Naive thymus-derived CD4-positive, alpha-beta T cell (primary cell): Measurements from ENCODE around the gene DOCK8. TPM values are rescaled to one million over a fixed set of nuclear protein-coding genes. Genes with fewer than 3 reads are reported as not detected.

Experiments
- ATAC-seq: fragments of 150-1000 bp; cut with Tn5 transposase; 2 replicates; pipeline ENCODE4 v1.10.0; 2021; ENCODE audit warnings: mild to moderate bottlenecking, moderate library complexity
- CTCF ChIA-PET: fragments of 350-600 bp; sonication (Branson Sonifier 250); formaldehyde crosslinking; loops from one replicate; lab custom pipeline; 2021; ENCODE audit warnings: antibody characterized with exemption; lab: Charles Lee
- POLR2A ChIA-PET: fragments of 350-600 bp; sonication (Branson Sonifier 250); formaldehyde crosslinking; loops from one replicate; lab custom pipeline; 2021; ENCODE audit warnings: antibody characterized with exemption, inconsistent platforms; lab: Charles Lee
- DNase-seq, 9 donors: peaks; one replicate each; pipeline versions ENCODE4 v3.0.0 to v3.0.0-alpha.2; 2020 to 2022; ENCODE audit warnings: mixed read lengths in 1 of 9
- H3K27ac ChIP-seq: one replicate; pipeline ENCODE4 v1.7.0; 2013; ENCODE audit warnings: mild to moderate bottlenecking, low read depth, low read length, moderate library complexity
- H3K27me3 ChIP-seq, 2 donors: one replicate each; pipeline ENCODE4 v1.7.0; 2013; ENCODE audit warnings: low read length in 2 of 2, mild to moderate bottlenecking in 2 of 2, moderate library complexity in 2 of 2; ENCODE audit not compliant: control insufficient read depth in 2 of 2, insufficient read depth in 2 of 2
- H3K36me3 ChIP-seq, 3 experiments: 1 replicate in 2 of 3; 2 replicates in 1 of 3; pipeline ENCODE4 v1.7.0; 2013; ENCODE audit warnings: low read length in 3 of 3, mild to moderate bottlenecking in 3 of 3, moderate library complexity in 1 of 3; ENCODE audit not compliant: insufficient read depth in 3 of 3, control insufficient read depth in 2 of 3
- H3K4me1 ChIP-seq, 2 donors: one replicate each; pipeline ENCODE4 v1.7.0; 2013; ENCODE audit warnings: low read length in 2 of 2, mild to moderate bottlenecking in 2 of 2, moderate library complexity in 1 of 2; ENCODE audit not compliant: control insufficient read depth in 2 of 2, insufficient read depth in 2 of 2
- H3K4me3 ChIP-seq: 2 replicates; pipeline ENCODE4 v1.7.0; 2013; ENCODE audit warnings: mild to moderate bottlenecking, low read length
- H3K9me3 ChIP-seq, 3 experiments: 1 replicate in 2 of 3; 2 replicates in 1 of 3; pipeline ENCODE4 v1.7.0; 2013; ENCODE audit warnings: low read length in 3 of 3; ENCODE audit not compliant: control insufficient read depth in 2 of 3
- H3K27ac Mint-ChIP-seq, 9 donors: one replicate each; pipeline ENCODE4 v1.8.0; 2020 to 2022; ENCODE audit warnings: mixed read lengths in 9 of 9, mild to moderate bottlenecking in 8 of 9, moderate library complexity in 5 of 9, inconsistent platforms in 2 of 9
- H3K27me3 Mint-ChIP-seq, 5 donors: one replicate each; pipeline ENCODE4 v1.8.0; 2021 to 2022; ENCODE audit warnings: mixed read lengths in 5 of 5, mild to moderate bottlenecking in 1 of 5
- H3K36me3 Mint-ChIP-seq, 5 donors: one replicate each; pipeline ENCODE4 v1.8.0; 2020 to 2022; ENCODE audit warnings: mixed read lengths in 5 of 5, mild to moderate bottlenecking in 3 of 5, inconsistent platforms in 1 of 5
- H3K4me1 Mint-ChIP-seq, 7 donors: one replicate each; pipeline ENCODE4 v1.8.0; 2020 to 2022; ENCODE audit warnings: mixed read lengths in 7 of 7, mild to moderate bottlenecking in 3 of 7, inconsistent platforms in 1 of 7
- H3K4me3 Mint-ChIP-seq, 10 donors: one replicate each; pipeline ENCODE4 v1.8.0; 2020 to 2022; ENCODE audit warnings: mild to moderate bottlenecking in 10 of 10, mixed read lengths in 10 of 10, moderate library complexity in 6 of 10, inconsistent platforms in 2 of 10
- H3K9me3 Mint-ChIP-seq, 11 donors: one replicate each; pipeline ENCODE4 v1.8.0; 2020 to 2022; ENCODE audit warnings: mixed read lengths in 11 of 11, mild to moderate bottlenecking in 4 of 11, inconsistent platforms in 1 of 11, moderate library complexity in 1 of 11
- intact Hi-C, 2 donors: fragments of 100-400 bp; cut with micrococcal nuclease; formaldehyde crosslinking; loops; one replicate each; pipeline ENCODE4 v1.15.1; 2023
- polyA plus RNA-seq, 2 donors: library from polyadenylated mRNA; unstranded; fragments of 300-500 nt; fragmentation: Illumina TruSeq; gene quantifications; one replicate each; pipeline ENCODE4 v1.2.3, GENCODE V29; 2021
- total RNA-seq, 6 experiments: library from RNA in 5 of 6; stranded (reverse) in 5 of 6; gene quantifications; 1 replicate in 5 of 6; 2 replicates in 1 of 6; pipeline ENCODE4 v1.2.3 and lab custom pipeline; 2021 to 2026

DOCK8 gene
- total and polyA plus RNA-seq, 7 experiments from 2014 or later = 47.7 to 294 (median 225) TPM

DNA sequence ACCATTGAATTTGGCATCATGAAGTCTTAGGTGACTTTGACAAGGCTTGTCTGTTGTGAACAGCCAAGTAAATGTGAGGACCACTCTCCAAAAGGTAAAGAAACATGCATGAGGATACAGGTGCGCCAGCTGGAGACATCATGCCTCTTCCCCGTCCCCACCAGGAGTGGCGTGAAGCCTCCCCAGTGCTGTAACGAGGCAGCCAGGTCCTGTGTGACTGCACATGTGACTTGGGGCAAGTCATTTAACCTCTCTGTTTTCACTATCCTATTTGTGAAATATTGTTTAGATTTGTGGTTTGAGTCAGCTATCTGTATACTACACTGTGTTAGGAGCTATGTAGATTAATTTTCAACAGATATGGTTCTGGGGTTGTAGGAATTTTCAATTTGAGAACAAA lies 65.0 kb downstream of the DOCK8 start:
- Histone ChIP-seq H3K9me3 (no peaks in the 10 kb centered on the region), H3K36me3 (peaks cover 8 to 36% (median 8%) of the 10 kb centered on the region in 3 experiments), H3K27me3 (no peaks in the 10 kb centered on the region), H3K27ac (peak overlapping the region; percentile 83), H3K4me3 (no peak overlapping the region), H3K4me1 (peaks cover 75 to 84% of the 10 kb centered on the region in 2 donors)
- DNase-seq (no peak), ATAC-seq (no peak)
- CTCF ChIA-PET = no interaction called here
- intact Hi-C loops = loop anchor here in 1 of 2 donors (10.0 kb wide), 1 partner anchor 225 kb away; the partner anchor contains the start of gene KANK1
- no peak overlapping the region for H3K4me3 Mint-ChIP-seq
- peaks cover 5 to 39% (median 22%) of the 10 kb centered on the region in 5 donors for H3K36me3 Mint-ChIP-seq
- peak overlapping the region in 2 of 9 donors; percentile 22 to 51 for H3K27ac Mint-ChIP-seq
- H3K27me3 Mint-ChIP-seq = no peaks in the 10 kb centered on the region
- POLR2A ChIA-PET = interaction anchor here (1.1 to 2.7 kb wide), 3 partner anchors 7 to 64 kb away, joined by 3 to 15 read pairs (median 4); no protein-coding TSS in a partner anchor
- H3K9me3 Mint-ChIP-seq = peaks cover 0 to 1% (median 0%) of the 10 kb centered on the region in 11 donors
- H3K4me1 Mint-ChIP-seq = peaks cover 36 to 60% (median 49%) of the 10 kb centered on the region in 7 donors

DNA sequence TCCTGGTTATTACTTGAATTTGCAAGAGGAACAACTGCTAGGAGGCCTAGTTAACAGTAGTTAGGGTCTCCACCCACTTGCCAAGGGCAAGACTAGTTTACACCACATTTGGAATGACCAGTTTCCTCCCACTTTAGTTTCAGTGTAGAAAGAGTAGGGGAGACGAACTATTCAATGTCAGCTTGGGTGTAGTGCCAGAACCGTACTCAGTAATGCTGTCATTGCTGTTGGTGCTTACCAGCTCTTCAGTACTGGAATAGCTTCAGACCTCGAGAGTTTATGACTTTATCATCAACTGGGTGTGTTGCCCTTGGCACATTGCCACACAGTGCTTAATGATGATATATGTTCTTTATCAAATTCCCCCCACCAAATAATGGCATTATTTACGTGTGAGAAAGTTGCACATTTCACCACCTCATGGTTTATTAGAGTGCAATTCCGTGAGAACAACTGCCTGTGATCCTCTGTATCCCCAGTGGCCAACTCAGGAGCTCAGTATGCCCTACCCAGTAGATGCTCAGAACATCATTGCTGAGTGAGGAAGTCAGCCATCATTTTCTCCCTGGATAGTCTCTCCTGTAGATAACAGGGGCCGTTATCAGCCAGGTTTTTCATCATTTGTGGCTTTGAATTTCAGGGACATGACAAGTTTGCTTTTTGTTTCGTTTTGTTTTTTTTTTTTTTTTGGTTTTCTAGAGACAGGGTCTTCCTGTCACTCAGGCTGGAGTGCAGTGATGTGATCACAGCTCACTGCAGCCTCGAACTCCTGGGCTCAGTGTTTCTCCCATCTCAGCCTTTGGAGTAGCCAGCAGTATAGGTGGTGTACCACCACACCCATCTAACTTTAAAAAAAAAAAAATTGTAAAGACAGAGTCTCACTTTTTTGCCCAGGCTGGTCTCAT lies 67.3 kb downstream of the DOCK8 start:
- H3K4me1 Mint-ChIP-seq = peaks cover 36 to 70% (median 54%) of the 10 kb centered on the region in 7 donors
- peak overlapping the region in 8 of 9 donors; percentile 63 to 93 (median 86) for H3K27ac Mint-ChIP-seq
- peak; percentile 61 for ATAC-seq
- ChIA-PET CTCF (interaction anchor here (0.6 kb wide), 1 partner anchor 58 kb away, joined by 3 read pairs; no protein-coding TSS in a partner anchor), POLR2A (interaction anchor here (0.9 to 2.7 kb wide), 2 partner anchors 9 to 15 kb away, joined by 4 to 15 read pairs; no protein-coding TSS in a partner anchor)
- peak overlapping the region; percentile 5 for H3K4me3 ChIP-seq
- peaks cover 7 to 42% (median 29%) of the 10 kb centered on the region in 5 donors for H3K36me3 Mint-ChIP-seq
- H3K4me1 ChIP-seq = peaks cover 69 to 72% of the 10 kb centered on the region in 2 donors
- peak in 3 of 9 donors; percentile 8 to 22 (median 16) for DNase-seq
- no peaks in the 10 kb centered on the region for H3K27me3 ChIP-seq
- intact Hi-C loops = loop anchor here (1.0 kb wide), 2 partner anchors 9 to 10 kb away; no protein-coding TSS in a partner anchor
- H3K9me3 Mint-ChIP-seq = peaks cover 0 to 1% (median 0%) of the 10 kb centered on the region in 11 donors
- no peaks in the 10 kb centered on the region for H3K27me3 Mint-ChIP-seq
- H3K36me3 ChIP-seq = peaks cover 13 to 58% (median 16%) of the 10 kb centered on the region in 3 experiments
- H3K4me3 Mint-ChIP-seq = peak overlapping the region in 9 of 10 donors; percentile 64 to 86 (median 75)
- no peaks in the 10 kb centered on the region for H3K9me3 ChIP-seq
- peak overlapping the region; percentile 54 for H3K27ac ChIP-seq

DNA sequence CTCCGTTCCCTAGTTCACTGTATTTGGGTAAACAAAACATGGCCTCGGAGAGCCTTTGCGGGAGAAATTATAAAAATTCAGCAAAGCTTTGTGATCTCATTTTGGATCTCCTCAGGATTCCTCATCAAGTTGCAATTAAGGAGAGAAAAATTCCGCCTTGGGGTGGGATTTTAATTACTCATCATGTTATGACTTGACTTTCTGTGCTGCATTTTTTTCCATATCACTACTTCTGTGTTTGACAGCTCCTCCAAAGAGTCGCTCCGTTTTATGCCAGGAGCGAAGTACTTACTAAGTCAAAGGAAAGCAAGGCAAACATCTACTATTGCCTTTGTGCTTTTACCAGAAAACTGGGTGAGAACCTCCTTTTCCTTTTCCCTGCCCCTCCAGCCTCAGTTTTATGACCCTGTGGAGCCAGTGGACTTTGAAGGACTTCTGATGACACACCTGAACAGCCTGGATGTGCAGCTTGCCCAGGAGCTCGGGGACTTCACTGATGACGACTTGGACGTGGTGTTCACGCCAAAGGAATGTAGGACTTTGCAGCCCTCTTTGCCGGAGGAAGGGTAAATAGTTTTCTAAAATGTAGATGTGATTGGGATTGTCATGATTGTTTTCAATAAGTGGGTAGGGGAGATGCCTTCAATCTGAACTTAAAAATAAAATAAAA lies 71.5 kb downstream of the DOCK8 start:
- ChIA-PET CTCF (interaction anchor here (0.6 to 1.2 kb wide), 2 partner anchors 14 to 351 kb away, joined by 3 read pairs; no protein-coding TSS in a partner anchor), POLR2A (interaction anchor here (3.1 kb wide), 1 partner anchor 13 kb away, joined by 21 read pairs; no protein-coding TSS in a partner anchor)
- Histone ChIP-seq H3K36me3 (peaks cover 33 to 78% (median 42%) of the 10 kb centered on the region in 3 experiments), H3K4me3 (no peak overlapping the region), H3K27me3 (no peaks in the 10 kb centered on the region), H3K9me3 (no peaks in the 10 kb centered on the region), H3K27ac (no peak overlapping the region), H3K4me1 (peaks cover 31 to 36% of the 10 kb centered on the region in 2 donors)
- Mint-ChIP-seq H3K4me3 (no peak overlapping the region), H3K27me3 (no peaks in the 10 kb centered on the region), H3K36me3 (peaks cover 16 to 57% (median 44%) of the 10 kb centered on the region in 5 donors), H3K4me1 (peaks cover 39 to 98% (median 85%) of the 10 kb centered on the region in 7 donors), H3K27ac (peak overlapping the region in 2 of 9 donors; percentile 34 to 74), H3K9me3 (peaks cover 0 to 1% (median 0%) of the 10 kb centered on the region in 11 donors)
- intact Hi-C loops = no loop called here
- ATAC-seq (no peak), DNase-seq (no peak)

DNA sequence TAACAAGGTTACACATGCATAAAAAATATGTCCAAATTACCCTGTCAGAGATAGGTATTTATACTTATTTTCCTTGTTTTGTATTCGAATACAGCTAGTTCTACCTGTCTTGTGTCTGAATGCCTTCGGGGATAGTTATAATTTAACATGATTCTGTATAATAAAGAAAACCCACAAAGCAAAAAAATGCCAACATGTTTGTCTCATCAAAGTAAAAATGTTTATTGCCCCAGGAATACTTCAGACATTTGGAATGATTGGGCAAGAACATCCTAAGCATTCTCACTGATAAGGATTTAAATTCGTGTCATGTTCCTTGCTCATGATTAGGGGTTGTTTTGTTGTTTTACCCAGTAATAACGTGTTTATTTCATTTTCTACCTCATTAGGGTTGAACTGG lies 74.5 kb downstream of the DOCK8 start:
- CTCF ChIA-PET = no interaction called here
- H3K36me3 Mint-ChIP-seq = peaks cover 16 to 67% (median 50%) of the 10 kb centered on the region in 5 donors
- Histone ChIP-seq H3K4me3 (no peak overlapping the region), H3K36me3 (peaks cover 38 to 80% (median 39%) of the 10 kb centered on the region in 3 experiments), H3K27me3 (no peaks in the 10 kb centered on the region), H3K27ac (no peak overlapping the region), H3K9me3 (no peaks in the 10 kb centered on the region), H3K4me1 (peaks cover 7 to 8% of the 10 kb centered on the region in 2 donors)
- peak overlapping the region in 2 of 9 donors; percentile 27 to 34 for H3K27ac Mint-ChIP-seq
- H3K4me1 Mint-ChIP-seq = peaks cover 26 to 86% (median 75%) of the 10 kb centered on the region in 7 donors
- intact Hi-C loops = no loop called here
- ATAC-seq (no peak), DNase-seq (no peak)
- no peaks in the 10 kb centered on the region for H3K27me3 Mint-ChIP-seq
- H3K9me3 Mint-ChIP-seq = no peaks in the 10 kb centered on the region
- POLR2A ChIA-PET = no interaction called here
- H3K4me3 Mint-ChIP-seq = no peak overlapping the region

DNA sequence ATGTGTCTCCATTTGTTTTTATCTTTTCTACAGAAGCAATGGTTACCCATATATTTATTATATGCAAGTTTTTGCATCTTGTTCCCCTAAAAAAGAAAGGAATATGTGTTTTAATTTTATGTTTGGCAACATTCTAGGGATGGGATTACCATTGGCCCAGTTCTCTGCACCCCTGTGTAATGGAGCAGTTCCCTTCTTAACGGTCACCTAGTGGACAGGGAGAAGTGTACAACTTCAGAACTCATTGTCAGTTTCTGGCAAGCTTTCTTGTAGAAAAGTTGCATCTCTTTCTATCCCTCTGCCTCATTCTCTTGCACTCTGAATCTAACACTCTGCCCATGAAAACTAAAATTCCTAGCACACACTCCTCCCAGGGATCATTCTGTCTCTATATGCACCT lies 78.2 kb downstream of the DOCK8 start:
- no peaks in the 10 kb centered on the region for H3K27me3 ChIP-seq
- no peaks in the 10 kb centered on the region for H3K27me3 Mint-ChIP-seq
- H3K9me3 Mint-ChIP-seq = no peaks in the 10 kb centered on the region
- H3K4me3 ChIP-seq = no peak overlapping the region
- peak overlapping the region in 4 of 9 donors; percentile 1 to 55 (median 23) for H3K27ac Mint-ChIP-seq
- no peak overlapping the region for H3K27ac ChIP-seq
- peaks cover 12 to 60% (median 49%) of the 10 kb centered on the region in 5 donors for H3K36me3 Mint-ChIP-seq
- H3K9me3 ChIP-seq = no peaks in the 10 kb centered on the region
- peaks cover 26 to 83% (median 75%) of the 10 kb centered on the region in 7 donors for H3K4me1 Mint-ChIP-seq
- DNase-seq = no peak
- ChIA-PET CTCF (no interaction called here), POLR2A (interaction anchor here (1.0 kb wide), 1 partner anchor 9 kb away, joined by 3 read pairs; no protein-coding TSS in a partner anchor)
- no peak overlapping the region for H3K4me3 Mint-ChIP-seq
- ATAC-seq = no peak
- intact Hi-C loops = no loop called here
- peaks cover 4 to 11% of the 10 kb centered on the region in 2 donors for H3K4me1 ChIP-seq
- H3K36me3 ChIP-seq = peaks cover 36 to 69% (median 41%) of the 10 kb centered on the region in 3 experiments

DNA sequence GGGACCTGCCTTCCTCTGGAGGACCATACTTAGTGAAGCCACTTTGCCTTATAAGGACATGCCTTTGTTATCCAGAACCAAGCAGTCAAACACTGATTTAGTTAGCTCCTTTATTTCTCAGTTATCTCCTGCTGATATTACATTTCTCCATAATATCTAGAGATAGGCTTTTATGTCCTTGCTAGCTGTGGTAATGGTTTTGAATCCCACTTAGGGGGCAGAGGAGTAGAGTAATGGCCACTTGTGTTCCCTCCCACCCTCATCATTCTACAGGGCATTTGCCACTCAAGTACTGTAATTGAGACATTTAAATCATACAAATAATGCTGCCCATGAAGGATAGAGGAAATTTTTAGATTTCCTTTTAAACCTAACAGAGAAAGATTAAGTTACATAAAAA lies 80.9 kb downstream of the DOCK8 start:
- H3K27me3 ChIP-seq = no peaks in the 10 kb centered on the region
- intact Hi-C loops = no loop called here
- no peak overlapping the region for H3K27ac ChIP-seq
- Mint-ChIP-seq H3K9me3 (no peaks in the 10 kb centered on the region), H3K27ac (peak overlapping the region in 6 of 9 donors; percentile 30 to 78 (median 56)), H3K27me3 (no peaks in the 10 kb centered on the region), H3K36me3 (peaks cover 10 to 56% (median 43%) of the 10 kb centered on the region in 5 donors), H3K4me3 (peak overlapping the region in 1 of 10 donors; percentile 13), H3K4me1 (peaks cover 24 to 65% (median 59%) of the 10 kb centered on the region in 7 donors)
- H3K4me3 ChIP-seq = no peak overlapping the region
- ChIA-PET POLR2A (interaction anchor here (1.5 kb wide), 1 partner anchor 16 kb away, joined by 4 read pairs; no protein-coding TSS in a partner anchor), CTCF (interaction anchor here (0.6 kb wide), 1 partner anchor 45 kb away, joined by 3 read pairs; no protein-coding TSS in a partner anchor)
- peaks cover 4 to 8% of the 10 kb centered on the region in 2 donors for H3K4me1 ChIP-seq
- peaks cover 18 to 56% (median 33%) of the 10 kb centered on the region in 3 experiments for H3K36me3 ChIP-seq
- no peaks in the 10 kb centered on the region for H3K9me3 ChIP-seq
- no peak for ATAC-seq
- DNase-seq = no peak
